ACC112 (cell line): ENCODE data around the gene ZNF266.

Experiments used
- H2AFZ ChIP-seq: fragments of 200-600 bp; sonication (generic); one replicate; pipeline ENCODE4 v1.6.0; 2017; ENCODE audit warnings: antibody characterized with exemption, low read length; ENCODE audit not compliant: unreplicated experiment
- H3K27ac ChIP-seq: fragments of 200-600 bp; sonication (generic); 2 replicates; pipeline ENCODE4 v1.5.1; 2014; ENCODE audit warnings: low read depth, mild to moderate bottlenecking, antibody characterized with exemption, low read length, moderate library complexity
- H3K27me3 ChIP-seq: fragments of 200-600 bp; sonication (generic); 2 replicates; pipeline ENCODE4 v1.6.1; 2014; ENCODE audit warnings: mild to moderate bottlenecking, antibody characterized with exemption, low read length, moderate library complexity, mixed read lengths; ENCODE audit not compliant: insufficient read depth
- H3K36me3 ChIP-seq: fragments of 200-600 bp; sonication (generic); 2 replicates; pipeline ENCODE4 v1.6.1; 2016; ENCODE audit warnings: mild to moderate bottlenecking, antibody characterized with exemption, low read length, moderate library complexity, mixed read lengths; ENCODE audit not compliant: insufficient read depth
- H3K4me1 ChIP-seq: fragments of 200-600 bp; sonication (generic); one replicate; pipeline ENCODE4 v1.6.1; 2016; ENCODE audit warnings: low read length, mixed read lengths; ENCODE audit not compliant: insufficient read depth, unreplicated experiment, control insufficient read depth
- H3K4me3 ChIP-seq: fragments of 200-600 bp; sonication (generic); 2 replicates; pipeline ENCODE4 v1.5.1; 2014; ENCODE audit warnings: mild to moderate bottlenecking, low read depth, low read length
- H3K79me2 ChIP-seq: fragments of 200-600 bp; sonication (generic); one replicate; pipeline ENCODE4 v1.6.0; 2016; ENCODE audit warnings: low read length; ENCODE audit not compliant: control insufficient read depth, unreplicated experiment, insufficient read depth

ZNF266 gene

DNA sequence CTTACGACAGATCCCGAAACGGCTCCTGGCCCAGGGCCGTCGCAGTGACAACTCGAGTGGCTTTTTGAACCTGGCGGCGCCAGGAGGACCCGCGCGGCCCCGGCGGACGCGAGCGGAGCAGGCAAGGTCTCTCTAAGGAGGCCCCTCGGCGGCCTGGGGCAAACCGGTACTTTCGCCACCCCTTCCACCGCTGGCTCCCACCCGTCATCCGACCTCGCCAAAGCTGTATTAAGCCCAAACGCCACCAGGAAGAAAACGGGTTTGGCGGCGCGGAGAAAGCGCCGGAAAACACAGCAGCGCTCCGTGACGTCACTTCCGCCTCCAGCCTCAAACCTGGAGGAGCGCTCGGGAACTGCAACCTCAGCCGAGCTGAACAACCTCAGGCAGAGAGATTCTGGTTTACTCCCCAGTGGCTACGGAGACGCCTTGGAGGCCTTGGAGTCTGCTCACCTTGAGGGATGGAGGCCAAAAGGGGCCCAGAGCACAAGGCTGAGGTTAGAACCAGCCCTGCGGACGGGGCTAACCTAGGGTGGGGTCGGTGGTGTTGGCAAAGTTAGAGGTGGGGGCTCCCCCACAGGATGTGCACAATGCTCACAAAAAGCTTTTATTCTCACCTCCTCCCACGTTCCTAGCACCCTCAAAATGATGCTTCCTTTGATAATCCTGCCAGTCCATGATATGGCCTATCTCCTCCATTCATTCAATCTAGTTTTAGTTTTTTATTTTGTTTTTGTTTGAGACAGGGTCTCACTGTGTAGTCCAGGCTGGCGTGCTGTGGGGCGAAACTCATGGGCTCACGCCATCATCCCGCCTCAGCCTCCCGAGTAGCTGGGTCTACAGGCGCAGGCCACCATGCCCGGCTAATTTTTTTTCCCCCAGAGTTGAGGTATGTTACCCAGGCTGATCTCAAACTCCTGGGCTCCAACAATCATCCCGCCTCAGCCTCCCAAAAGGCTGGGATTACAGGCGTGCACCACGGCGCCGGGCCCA is at the start of gene ZNF266:
Gene ZNF266, minus strand, starts transcription at position 295 of the 990 bp plus-strand sequence. CDS start 15,484 bp downstream, outside the sequence.
- Histone ChIP-seq H3K36me3 (peaks cover 4% of the 10 kb centered on the region; the same call in 1 of the 2 replicates), H3K27ac (peak within 1 kb of the TSS; percentile 65), H3K27me3 (no peaks in the 10 kb centered on the region), H3K79me2 (peaks cover 25% of the 10 kb centered on the region), H2AFZ (peak within 1 kb of the TSS; percentile 97), H3K4me1 (peaks cover 14% of the 10 kb centered on the region), H3K4me3 (peak within 1 kb of the TSS; percentile 95)

DNA sequence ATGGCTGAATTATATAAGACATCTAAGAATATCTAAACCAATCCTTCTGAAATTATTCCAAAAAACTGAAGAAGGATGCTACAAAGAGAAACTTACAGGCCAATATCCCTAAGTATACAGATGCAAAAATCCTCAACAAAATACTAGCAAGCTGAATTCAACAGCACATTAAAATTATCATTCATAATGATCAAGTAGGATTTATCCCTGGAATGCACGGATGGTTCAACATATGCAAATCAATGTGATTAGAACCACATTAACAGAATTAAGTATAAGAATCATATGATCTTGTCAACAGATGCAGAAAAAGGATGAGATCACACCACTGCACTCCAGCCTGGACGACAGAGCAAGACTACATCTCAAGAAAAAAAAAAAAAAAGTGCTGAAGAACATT is 49.8 kb upstream of the ZNF266 start:
- H3K27ac ChIP-seq: no peak overlapping the region
- no peak overlapping the region for H2AFZ ChIP-seq
- H3K79me2 ChIP-seq: peaks cover 4% of the 10 kb centered on the region
- no peak overlapping the region for H3K4me3 ChIP-seq
- no peaks in the 10 kb centered on the region for H3K4me1 ChIP-seq
- peaks cover 7% of the 10 kb centered on the region; the same call in 1 of the 2 replicates for H3K36me3 ChIP-seq
- H3K27me3 ChIP-seq: no peaks in the 10 kb centered on the region

DNA sequence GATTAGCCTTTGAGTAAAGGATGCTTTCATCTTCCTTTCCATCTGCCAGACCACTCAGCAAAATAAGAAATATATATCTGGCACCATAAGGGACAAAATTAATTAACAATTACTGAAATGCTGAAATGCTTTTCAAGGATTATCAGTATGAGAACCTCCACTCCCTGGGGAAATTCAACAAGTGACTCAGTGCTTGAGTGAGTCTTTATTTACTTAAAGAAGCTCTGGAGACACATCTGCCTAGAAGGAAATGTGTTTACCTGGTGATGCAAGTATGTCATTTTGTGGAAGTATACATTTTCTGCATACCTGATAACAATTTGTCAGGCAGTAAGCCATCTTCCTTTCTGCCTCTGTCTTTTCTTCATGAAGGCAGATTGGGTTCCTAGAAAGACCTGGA is 39.6 kb upstream of the ZNF266 start:
- peaks cover 3% of the 10 kb centered on the region for H3K79me2 ChIP-seq
- no peak overlapping the region for H2AFZ ChIP-seq
- no peak overlapping the region for H3K4me3 ChIP-seq
- peaks cover 5% of the 10 kb centered on the region; the same call in 1 of the 2 replicates for H3K36me3 ChIP-seq
- H3K27me3 ChIP-seq: no peaks in the 10 kb centered on the region
- no peak overlapping the region for H3K27ac ChIP-seq
- H3K4me1 ChIP-seq: no peaks in the 10 kb centered on the region

DNA sequence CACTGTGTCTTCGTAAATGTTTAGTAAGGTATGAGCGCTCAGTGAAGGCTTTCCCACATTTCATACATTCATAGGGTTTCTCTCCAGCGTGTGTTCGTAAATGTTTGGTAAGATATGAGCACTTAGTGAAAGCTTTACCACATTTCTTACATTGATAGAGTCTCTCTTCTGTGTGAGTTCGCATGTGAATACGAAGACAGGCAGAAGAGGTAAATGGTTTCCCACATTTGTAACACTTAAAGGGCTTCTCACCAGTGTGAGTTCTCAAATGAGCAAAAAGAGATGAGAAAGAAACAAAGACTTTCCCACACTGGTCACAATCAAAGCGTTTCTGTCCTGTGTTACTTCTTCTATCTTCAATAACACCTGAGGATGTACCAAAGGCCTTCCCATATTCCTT is 31.8 kb upstream of the ZNF266 start:
- Histone ChIP-seq H3K79me2 (no peaks in the 10 kb centered on the region), H3K4me3 (no peak overlapping the region), H3K36me3 (peaks cover 30% of the 10 kb centered on the region), H2AFZ (no peak overlapping the region), H3K27me3 (no peaks in the 10 kb centered on the region), H3K27ac (no peak overlapping the region), H3K4me1 (no peaks in the 10 kb centered on the region)

DNA sequence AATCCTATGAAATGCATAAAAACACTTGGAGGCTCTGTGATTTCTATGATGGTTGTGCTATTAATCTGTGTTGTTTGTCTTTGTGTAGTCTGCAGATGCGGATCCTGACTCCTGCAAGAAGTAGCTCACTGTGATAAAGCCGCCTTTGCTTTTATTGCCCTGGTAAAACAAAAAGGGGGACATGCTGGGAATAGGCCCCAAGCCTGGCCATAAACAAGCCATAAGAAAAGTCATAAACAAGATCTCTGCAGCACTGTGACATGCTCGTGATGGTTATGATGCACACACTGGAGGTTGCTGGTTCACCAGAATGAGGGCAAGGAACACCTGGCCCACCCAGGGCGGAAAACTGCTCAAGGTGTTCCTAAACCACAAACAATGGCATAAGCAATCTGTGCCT is 26.6 kb upstream of the ZNF266 start:
- Histone ChIP-seq H3K27ac (no peak overlapping the region), H3K27me3 (no peaks in the 10 kb centered on the region), H2AFZ (no peak overlapping the region), H3K79me2 (no peaks in the 10 kb centered on the region), H3K4me1 (no peaks in the 10 kb centered on the region), H3K36me3 (peaks cover 6% of the 10 kb centered on the region; the same call in 1 of the 2 replicates), H3K4me3 (no peak overlapping the region)

DNA sequence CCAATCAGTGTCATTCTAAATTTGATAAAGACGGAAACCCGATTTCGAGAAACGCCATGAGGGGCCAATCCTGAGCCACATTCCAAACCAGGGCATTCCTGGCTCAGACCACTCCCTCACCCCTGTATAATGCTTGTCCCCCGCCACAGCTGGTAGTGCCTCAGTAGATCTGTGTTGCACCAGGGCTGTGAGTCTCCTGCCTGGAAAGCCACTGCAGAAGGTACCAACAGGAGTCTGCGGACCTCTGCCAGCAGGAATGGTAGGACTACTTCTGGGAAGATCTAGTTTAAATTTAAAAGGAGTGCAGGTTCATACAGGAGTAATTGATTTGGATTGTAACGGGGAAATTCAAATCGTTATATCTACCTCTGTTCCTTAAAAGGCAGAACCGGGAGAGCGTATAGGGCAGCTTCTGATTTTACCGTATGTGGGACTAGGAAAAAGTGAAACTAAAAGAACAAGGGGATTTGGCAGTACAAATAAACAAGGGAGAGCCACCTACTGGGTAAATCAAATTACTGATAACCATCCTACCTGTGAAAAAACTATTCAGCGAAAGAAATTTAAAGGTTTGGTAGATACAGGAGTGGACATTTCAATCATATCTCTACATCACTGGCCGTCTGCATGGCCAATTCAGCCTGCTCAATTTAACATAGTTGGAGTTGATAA is 20.8 kb upstream of the ZNF266 start:
- Histone ChIP-seq H3K4me3 (no peak overlapping the region), H2AFZ (no peak overlapping the region), H3K27me3 (no peaks in the 10 kb centered on the region), H3K36me3 (no peaks in the 10 kb centered on the region), H3K79me2 (no peaks in the 10 kb centered on the region), H3K27ac (no peak overlapping the region), H3K4me1 (no peaks in the 10 kb centered on the region)

DNA sequence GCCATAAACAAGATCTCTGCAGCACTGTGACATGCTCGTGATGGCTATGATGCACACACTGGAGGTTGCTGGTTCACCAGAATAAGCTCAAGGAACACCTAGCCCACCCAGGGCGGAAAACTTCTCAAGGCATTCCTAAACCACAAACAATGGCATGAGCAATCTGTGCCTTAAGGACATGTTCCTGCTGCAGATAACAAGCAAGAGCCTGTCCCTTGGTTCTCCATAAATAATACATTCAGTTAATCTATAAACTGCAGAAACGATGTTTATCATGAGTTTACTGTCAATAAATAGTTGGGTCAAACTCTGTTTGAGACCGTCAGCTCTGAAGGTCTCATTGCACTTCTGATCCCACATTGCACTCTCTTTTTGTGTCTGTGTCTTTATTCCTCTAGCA is 18.6 kb upstream of the ZNF266 start:
- Histone ChIP-seq H3K79me2 (no peaks in the 10 kb centered on the region), H3K4me3 (no peak overlapping the region), H3K27ac (no peak overlapping the region), H3K4me1 (no peaks in the 10 kb centered on the region), H3K27me3 (no peaks in the 10 kb centered on the region), H2AFZ (no peak overlapping the region), H3K36me3 (no peaks in the 10 kb centered on the region)

DNA sequence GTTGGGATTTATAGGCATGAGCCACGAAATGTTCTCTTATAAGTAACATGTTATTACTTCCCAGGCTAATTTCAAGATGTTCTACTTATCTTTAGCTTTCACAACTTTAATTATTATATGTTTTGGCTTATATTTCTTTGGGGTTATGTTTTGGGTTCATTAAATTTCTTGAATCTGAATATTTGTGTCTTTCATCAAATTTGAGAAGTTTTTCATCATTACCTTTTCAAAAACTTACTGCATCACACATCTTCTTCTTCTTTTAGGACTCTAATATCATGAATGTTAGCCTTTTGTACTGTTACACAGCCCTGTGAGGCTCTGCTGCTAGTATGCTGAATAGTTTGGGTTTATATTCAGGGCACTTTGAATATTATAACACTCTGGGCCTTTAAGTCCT is 9.7 kb upstream of the ZNF266 start:
- Histone ChIP-seq H3K4me3 (no peak overlapping the region), H3K36me3 (no peaks in the 10 kb centered on the region), H3K27ac (no peak overlapping the region), H2AFZ (no peak overlapping the region), H3K27me3 (no peaks in the 10 kb centered on the region), H3K79me2 (no peaks in the 10 kb centered on the region), H3K4me1 (no peaks in the 10 kb centered on the region)

DNA sequence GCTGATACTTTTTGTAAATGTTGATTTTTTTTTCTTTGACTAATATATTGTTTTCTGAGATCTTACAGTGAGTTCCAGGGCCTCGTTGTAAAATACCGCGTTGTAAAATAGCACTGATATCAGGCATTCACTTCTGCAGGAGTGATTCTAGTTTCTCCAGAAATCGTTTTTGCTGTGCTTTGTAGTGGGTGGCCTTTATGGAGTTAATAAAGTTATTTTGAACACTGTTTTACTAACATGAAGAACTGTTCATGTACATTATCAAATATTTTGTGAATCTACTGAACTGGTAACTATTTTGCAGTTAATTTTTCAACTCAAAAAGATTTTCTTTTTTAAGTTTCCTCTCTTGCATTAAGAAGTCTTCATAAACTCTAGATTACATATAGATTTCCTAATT is 985 bp upstream of the ZNF266 start:
- Histone ChIP-seq H3K79me2 (peaks cover 25% of the 10 kb centered on the region), H2AFZ (no peak overlapping the region), H3K27ac (no peak overlapping the region), H3K4me1 (peaks cover 14% of the 10 kb centered on the region), H3K27me3 (no peaks in the 10 kb centered on the region), H3K4me3 (peak overlapping the region; percentile 95), H3K36me3 (peaks cover 4% of the 10 kb centered on the region; the same call in 1 of the 2 replicates)

DNA sequence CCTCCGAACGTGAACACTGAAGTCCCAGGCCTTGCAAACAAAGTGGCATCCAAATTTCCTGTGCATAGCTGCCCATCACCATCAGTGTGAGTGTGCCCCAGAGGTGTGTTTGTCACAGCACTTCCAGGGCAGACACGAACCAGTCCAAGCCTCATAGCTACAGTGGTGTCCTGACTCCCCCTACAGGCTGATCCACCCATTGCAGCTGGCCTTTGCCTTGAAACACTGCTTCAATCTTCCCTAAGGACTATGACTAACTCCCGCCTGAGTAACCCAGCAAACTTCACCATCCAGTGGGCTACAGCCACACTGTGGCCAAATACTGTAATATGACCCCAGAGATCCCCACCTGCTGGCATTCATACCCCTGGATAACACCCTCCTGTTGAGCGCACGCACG is 3.9 kb downstream of the ZNF266 start:
- no peak overlapping the region for H2AFZ ChIP-seq
- no peaks in the 10 kb centered on the region for H3K27me3 ChIP-seq
- H3K4me1 ChIP-seq: peaks cover 14% of the 10 kb centered on the region
- H3K27ac ChIP-seq: no peak overlapping the region
- peaks cover 23% of the 10 kb centered on the region for H3K79me2 ChIP-seq
- H3K4me3 ChIP-seq: no peak overlapping the region
- H3K36me3 ChIP-seq: peaks cover 4% of the 10 kb centered on the region; the same call in 1 of the 2 replicates
